ENCODE results near the gene NAA20. TPM values are rescaled to one million over a fixed set of nuclear protein-coding genes. Genes with fewer than 3 reads are reported as not detected.

Gene NAA20
- total and polyA plus RNA-seq, 2 donors from 2014 or later: 72.8 to 104 TPM

GRCh38 chr20:20065361-20065760 lies 48.2 kb downstream of the NAA20 start:
- H3K27ac ChIP-seq (ENCODE audit: low read depth in 2 of 2, low read length in 2 of 2): no peak overlapping the region
- no peak overlapping the region for H3K9ac ChIP-seq (ENCODE audit: low read length in 3 of 3)
- no peak for FAIRE-seq
- no peaks in the 10 kb centered on the region for H3K9me3 ChIP-seq (ENCODE audit: control insufficient read depth in 2 of 3, insufficient read depth in 1 of 3, low read length in 3 of 3)
- intact Hi-C loops (cut with DNase I): no loop called here
- H3K4me1 ChIP-seq (ENCODE audit: control insufficient read depth in 2 of 3, insufficient read depth in 2 of 3, low read depth in 1 of 3, low read length in 3 of 3): no peaks in the 10 kb centered on the region
- no peak for TF ChIP-seq CTCF (IDR thresholded peaks at IDR 0.05; ENCODE audit: borderline replicate concordance, extremely low read depth, insufficient read depth)
- no peaks in the 10 kb centered on the region for H3K36me3 ChIP-seq (ENCODE audit: control insufficient read depth in 2 of 3, insufficient read depth in 3 of 3, low read length in 3 of 3)
- H3K4me3 ChIP-seq (ENCODE audit: low read length in 3 of 3): no peak overlapping the region
- no peaks in the 10 kb centered on the region for H3K27me3 ChIP-seq (ENCODE audit: control insufficient read depth, insufficient read depth, low read length)
- DNase-seq: no peak

DNA sequence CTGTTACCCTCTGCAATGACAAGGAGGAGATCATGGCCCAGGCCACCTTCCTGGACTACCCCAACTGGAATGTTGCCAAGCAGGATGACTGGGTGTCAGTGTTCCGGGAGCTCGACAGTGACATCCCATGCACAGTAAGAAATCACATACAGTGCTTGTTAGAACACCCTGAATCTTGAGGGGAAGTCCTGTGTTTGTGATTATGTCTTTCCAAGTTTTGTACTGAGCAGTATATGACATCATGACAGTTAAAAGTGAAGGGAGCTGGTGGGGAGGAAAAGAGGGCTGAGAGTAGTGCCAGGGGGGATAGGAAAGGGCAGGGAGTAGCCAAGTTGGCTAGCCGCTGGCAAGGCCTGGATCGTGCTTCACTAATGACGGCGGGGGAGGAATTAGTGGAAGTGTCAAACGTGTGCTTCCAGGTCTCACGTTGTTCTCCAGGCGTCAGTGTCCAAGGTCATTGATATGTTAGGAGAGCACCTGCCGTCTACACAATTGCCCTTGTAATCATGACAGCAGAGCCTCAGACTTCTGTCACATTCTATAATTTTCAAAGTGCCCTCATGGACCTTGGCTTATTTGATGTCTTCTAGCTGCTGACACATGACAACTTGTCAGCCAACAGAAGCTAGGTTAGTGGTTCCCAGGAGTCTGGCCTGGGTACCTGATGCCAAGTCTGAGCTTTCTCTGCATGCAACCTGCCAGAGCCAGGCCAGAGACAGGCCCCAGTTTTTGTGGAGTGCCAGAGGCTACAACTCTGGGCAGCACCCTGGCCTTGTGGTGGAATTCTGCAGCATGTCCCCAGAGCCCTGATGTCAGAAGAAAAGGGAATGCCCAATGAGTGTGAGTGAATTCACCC lies 53.9 kb downstream of the NAA20 start:
- TF ChIP-seq CTCF (IDR thresholded peaks at IDR 0.05; ENCODE audit: borderline replicate concordance, extremely low read depth, insufficient read depth): no peak
- FAIRE-seq: no peak
- intact Hi-C loops (cut with DNase I): no loop called here

GRCh38 chr20:20073801-20074371 lies 56.7 kb downstream of the NAA20 start:
- Histone ChIP-seq H3K27me3 (ENCODE audit: control insufficient read depth, insufficient read depth, low read length) (no peaks in the 10 kb centered on the region), H3K36me3 (ENCODE audit: control insufficient read depth in 2 of 3, insufficient read depth in 3 of 3, low read length in 3 of 3) (no peaks in the 10 kb centered on the region), H3K4me1 (ENCODE audit: control insufficient read depth in 2 of 3, insufficient read depth in 2 of 3, low read depth in 1 of 3, low read length in 3 of 3) (peaks cover 0 to 6% (median 0%) of the 10 kb centered on the region in 3 donors), H3K4me3 (ENCODE audit: low read length in 3 of 3) (no peak overlapping the region), H3K9me3 (ENCODE audit: control insufficient read depth in 2 of 3, insufficient read depth in 1 of 3, low read length in 3 of 3) (no peaks in the 10 kb centered on the region), H3K27ac (ENCODE audit: low read depth in 2 of 2, low read length in 2 of 2) (no peak overlapping the region), H3K9ac (ENCODE audit: low read length in 3 of 3) (no peak overlapping the region)
- TF ChIP-seq CTCF (IDR thresholded peaks at IDR 0.05; ENCODE audit: borderline replicate concordance, extremely low read depth, insufficient read depth): no peak
- no peak for DNase-seq
- FAIRE-seq: no peak
- intact Hi-C loops (cut with DNase I): no loop called here

More for the DNA sequence above, 53.9 kb downstream of the NAA20 start:
- H3K9me3 ChIP-seq (ENCODE audit: control insufficient read depth in 2 of 3, insufficient read depth in 1 of 3, low read length in 3 of 3): no peaks in the 10 kb centered on the region
- H3K4me3 ChIP-seq (ENCODE audit: low read length in 3 of 3): no peak overlapping the region
- no peak overlapping the region for H3K9ac ChIP-seq (ENCODE audit: low read length in 3 of 3)
- no peak overlapping the region for H3K27ac ChIP-seq (ENCODE audit: low read depth in 2 of 2, low read length in 2 of 2)
- H3K4me1 ChIP-seq (ENCODE audit: control insufficient read depth in 2 of 3, insufficient read depth in 2 of 3, low read depth in 1 of 3, low read length in 3 of 3): no peaks in the 10 kb centered on the region
- no peaks in the 10 kb centered on the region for H3K27me3 ChIP-seq (ENCODE audit: control insufficient read depth, insufficient read depth, low read length)
- DNase-seq: no peak
- no peaks in the 10 kb centered on the region for H3K36me3 ChIP-seq (ENCODE audit: control insufficient read depth in 2 of 3, insufficient read depth in 3 of 3, low read length in 3 of 3)

All from kidney (tissue), 14 donors.